Fibroblast of skin of left biceps (primary cell): ENCODE results near the gene NEURL1.
A peak's percentile ranks its signal among the peaks of the same experiment; 100 is the strongest.

Source experiments
- DNase-seq, 2 experiments: peaks; one replicate each; pipeline ENCODE4 v3.0.0-alpha.2; 2013; ENCODE audit warnings: low read depth in 2 of 2

NEURL1 gene

DNA sequence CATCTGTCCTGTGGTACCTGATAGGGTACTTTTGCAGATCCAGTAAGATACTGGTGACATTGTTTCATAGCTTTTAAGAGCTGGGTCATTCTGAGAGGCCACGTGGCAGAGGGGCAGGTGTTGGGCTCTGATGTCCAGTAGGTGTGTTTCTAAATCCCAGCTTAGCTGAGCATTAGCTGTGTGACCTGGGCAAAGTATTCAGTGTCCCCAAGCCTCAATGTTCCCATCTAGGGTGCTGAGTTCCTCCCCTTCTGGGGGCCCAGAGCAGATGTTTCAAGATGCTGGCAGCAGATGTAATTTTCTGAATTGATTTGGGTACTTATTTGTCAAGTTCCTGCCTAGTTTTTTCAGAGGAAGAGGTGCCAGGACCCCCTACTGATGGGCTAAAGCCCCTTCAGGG is 52.9 kb downstream of the NEURL1 start:
- DNase-seq: no peak

DNA sequence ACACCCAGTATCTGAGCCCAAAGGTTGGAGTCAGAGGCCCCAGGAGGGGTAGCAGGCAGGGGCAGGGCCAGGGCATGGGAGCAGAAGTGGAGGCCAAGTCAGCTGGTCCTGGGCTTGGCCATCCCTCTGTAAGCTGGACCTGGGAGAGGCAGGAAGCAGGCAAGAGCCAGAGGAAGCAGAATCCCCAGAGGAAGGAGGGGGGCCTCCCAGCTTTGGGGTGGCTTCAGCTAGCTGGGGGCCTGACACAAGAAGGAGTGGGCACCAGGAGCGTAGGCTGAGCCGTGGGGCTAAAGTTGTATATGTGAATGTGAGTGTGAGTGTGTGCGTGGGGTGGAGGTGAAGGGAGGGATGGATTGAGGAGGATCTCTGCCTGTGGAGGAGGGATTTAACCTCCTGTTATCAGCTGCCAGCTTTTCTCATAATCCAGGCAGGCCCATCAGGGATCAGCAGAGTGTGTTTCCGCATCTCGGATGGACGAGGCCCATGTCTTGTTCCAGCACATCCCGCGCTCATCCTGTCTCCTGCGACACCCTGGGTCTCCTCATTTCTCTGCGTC is 54.0 kb downstream of the NEURL1 start:
- no peak for DNase-seq

DNA sequence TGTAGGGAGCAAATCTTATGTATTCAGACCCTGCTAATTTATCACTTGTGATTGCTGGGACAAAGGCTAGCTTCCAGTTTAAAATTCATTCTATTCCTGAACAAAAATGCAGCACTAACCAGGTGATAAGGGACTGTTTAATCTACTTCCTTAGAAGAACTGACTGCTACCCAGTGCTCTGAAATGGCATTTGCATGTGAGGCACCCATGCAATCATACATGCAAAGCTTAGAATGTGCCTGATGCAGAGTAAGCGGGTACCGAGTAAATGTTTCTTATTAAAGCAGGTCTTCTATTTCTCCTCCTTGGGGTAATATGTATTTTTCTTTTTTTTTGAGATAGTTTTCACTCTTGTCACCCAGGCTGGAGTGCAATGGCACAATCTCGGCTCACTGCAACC is 54.5 kb downstream of the NEURL1 start:
- DNase-seq: no peak

DNA sequence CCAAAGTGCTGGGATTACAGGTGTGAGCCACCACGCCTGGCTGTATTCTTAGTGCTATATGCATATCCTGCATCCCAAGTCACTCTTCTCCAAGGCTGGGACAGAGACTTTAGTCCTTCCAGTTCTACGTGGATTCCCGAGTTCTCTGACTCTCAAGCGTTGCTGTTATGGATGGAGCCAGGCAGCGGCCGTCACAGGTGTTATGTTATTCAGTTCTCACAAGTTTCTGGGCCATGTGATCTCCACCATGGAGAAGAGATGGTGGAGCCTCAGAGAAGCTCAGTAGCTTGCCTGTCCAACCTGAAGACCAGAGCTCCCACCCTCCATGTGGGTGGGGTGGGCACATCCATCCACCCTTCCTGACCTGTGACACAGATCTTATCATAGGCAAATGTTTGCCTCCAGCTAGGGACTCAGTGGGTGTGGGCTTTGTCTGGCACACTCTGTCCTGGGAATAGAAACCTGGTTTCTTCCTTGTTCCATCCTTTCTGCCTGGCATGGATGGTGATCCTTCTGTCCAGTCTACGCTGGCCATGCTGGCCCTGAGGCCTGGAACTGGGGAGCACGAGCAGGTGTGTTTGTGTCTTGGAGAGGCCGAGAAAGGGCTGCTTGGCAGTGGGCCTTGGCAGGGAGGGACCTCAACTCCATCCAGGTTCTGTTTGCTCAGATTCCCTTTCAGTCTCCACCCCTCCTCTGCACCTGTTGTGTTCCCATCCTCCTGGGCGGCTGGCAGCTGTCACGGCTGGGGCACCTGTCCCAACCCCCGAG is 55.3 kb downstream of the NEURL1 start:
- no peak for DNase-seq

DNA sequence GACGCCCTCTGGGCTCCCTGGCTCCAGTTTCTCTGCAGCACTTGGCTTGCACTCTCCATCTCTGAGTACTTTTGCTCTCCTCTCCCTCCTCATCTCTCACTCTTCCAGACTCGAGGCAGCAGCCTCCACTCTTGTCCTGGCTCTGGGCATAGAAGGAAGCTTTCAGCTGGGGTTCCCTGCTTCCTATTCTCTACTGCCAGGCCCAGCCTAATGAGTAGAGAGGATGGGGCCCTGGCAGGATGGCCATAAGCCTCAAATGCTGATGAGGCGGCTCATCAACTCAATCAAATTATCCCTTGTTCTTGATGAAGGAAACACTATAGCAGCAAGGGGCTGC is 55.8 kb downstream of the NEURL1 start:
- DNase-seq: no peak

DNA sequence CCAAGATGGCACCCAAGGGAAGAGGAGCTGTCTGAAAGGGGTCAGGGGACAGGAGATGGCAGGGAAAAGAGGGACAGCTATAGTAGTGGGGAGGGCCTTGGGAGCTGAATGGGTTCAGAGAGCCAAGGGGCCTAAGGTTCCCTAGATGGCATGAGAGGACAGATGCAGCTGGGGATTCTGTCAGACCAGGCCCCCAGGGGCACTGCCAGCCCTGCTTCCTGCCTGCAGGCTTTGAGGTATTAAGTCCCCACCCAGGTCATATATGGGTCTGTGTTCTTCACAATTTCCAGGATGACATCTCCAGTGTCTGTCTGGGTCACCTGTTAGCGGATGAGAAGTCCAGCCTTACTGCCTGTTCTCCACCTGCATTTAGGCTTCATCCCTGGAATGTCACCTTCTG is 56.7 kb downstream of the NEURL1 start:
- DNase-seq: no peak

DNA sequence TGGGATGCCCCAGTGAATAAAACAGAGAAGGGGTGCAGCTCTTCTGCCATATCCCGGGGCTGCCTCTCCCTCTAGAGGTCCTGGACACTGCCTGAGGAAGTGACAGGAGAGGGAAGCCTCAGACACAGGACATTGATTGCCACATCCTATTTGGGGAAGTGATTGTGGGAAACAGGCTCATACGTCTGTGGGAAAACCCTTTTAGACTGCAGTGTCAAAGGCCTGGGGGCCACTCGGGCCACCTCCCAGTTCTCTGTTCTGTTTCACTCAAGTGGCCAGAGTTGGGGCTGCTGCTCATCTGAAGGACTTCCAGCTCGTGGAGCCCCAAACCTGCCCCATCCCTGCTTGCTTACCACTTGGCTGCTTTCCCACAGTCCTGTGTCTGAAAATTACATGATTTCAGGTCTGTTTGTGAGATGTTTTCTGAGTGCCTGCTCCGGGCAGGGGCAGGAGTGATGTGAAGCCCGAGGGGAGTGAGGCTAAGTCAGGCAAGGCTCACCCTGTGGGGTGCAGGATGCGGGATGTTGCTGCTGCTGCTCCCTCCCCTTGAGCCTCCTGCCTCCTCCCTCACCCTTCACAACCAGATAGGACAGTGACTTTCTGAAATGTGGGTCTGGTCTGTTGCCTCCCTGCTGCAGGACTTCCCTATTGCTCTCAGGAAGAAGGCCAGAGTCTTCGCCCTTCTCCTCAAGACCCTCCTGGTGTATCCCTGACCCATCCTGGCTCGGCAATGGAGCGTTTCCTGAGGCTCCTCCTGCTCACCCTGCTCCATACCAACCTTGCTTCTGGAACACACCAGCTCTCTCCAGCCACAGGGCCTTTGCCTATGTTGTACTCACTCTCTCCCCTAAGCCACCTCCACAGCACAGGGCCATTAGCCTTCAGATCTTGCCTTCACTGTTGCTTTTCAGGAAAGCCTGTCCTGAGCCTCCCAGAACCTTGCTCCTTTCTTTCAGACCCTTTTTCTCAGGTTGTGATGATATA is 58.4 kb downstream of the NEURL1 start:
- no peak for DNase-seq

DNA sequence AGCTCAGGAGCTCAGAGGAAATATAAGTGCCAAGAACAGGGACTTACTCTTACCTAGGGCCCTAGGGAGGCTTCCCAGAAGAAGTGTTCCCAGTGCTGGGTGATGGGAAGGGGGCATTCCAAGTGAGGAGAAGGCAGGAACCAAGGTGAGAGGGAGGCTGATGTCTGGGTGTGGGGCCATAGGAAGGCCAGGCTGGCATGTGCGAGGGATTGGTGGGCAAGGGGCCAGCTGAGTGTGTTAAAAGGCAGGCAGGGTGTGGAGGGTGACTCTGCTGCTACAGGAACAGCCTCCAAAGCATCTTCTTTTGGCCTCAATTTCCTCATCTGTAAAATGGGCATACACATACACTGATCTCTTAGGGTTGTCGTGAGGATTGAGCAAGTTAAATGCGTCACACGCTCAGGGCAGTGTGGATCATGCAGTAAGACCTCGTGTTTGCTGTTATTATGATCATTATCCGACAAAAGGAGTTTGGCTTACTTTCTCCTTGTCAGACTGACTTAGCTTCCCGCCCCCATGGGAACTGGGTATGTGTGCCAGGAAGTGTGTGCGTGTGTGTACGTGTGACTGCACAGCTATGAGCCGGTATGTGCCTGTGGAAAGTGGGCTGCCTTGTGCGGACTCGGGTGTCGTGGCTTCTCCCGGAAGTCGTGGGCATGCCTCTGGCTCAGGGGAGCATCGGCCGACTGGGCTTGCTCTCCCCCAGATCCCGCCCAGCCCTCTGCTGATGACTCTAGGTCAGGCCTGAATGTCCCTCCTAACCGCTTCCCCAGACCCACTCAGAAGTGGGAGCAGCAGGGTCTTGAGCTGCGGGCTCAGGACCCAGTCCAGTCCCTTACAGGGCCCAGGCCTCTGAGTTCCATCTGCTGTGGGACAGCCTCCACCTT is 59.6 kb downstream of the NEURL1 start:
- DNase-seq: no peak

DNA sequence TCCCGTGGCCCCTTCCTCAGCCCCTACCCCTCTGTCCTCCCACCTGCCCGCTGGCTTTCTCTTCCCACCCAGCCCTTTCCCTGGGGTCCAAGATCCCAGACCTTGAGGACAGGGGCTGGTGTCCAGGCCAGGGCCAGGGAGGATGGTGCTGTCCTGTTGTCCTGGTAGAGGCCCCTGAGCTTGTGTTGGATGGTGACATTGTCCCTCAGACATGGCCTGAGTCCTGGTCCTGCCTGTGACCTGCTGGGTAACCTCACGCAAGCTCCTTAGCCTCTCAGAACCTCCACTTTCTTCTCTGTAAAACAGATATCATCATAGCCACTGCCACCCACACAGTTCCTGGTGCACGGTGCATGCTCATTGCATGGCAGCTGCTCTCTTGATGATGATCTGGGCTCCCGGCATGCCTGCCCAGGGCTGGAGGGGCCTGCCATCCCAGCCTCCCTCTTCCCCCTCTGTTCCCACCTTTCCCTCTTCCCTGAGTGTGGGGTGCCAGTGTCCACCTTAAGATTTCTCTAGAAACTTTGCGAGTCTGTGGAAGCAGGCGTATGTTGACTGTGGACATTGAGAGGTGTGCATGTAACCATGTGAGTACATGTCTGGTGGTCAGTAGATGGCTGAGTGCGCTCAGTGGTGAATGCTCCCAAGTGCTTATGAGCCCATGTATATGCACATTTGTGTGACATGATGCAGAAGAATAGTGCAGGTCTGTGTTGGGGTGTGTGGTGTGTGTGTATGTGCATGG is 60.4 kb downstream of the NEURL1 start:
- no peak for DNase-seq

DNA sequence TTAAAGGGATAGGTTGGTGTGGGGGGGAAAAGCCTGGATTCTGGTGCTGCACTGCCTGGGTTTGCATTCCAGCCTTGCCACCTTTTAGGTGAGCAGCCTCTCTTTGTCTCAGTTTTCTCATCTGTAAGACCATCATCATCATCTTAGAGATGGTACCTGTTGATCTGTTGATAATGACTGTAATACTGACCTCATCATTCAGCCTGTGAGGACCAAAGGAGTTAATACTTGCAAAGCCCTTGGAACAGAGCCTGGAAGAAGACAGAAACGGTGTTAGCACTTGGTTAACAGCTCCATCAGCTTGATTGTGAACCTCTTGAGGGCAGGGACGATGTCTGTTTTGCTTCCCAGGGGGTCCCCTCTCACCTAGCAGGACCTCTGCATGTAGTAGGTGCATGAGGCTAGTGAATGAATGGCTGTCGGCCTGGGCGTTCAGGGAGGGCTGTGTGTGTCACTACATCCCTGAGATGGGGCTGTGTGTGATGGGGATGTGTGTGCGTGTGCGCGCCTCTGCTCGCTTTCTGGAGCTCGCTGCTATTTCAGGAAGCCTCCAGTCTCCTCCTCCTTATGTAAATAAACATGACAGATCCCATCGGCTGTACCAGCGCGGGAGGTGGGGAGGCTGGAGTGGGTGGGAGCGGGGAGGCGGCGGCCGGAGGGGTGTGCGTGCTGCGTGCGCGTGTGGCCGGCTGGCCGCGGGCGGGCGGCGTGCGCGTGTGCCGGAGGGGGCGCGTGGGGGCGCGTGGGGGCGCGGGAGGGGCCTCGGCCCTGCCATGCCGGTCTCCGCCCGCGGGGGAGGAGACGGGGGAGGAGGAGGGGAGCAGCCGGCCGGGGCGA is 61.2 kb downstream of the NEURL1 start:
- DNase-seq: peak in 1 of 2 experiments; percentile 15

DNA sequence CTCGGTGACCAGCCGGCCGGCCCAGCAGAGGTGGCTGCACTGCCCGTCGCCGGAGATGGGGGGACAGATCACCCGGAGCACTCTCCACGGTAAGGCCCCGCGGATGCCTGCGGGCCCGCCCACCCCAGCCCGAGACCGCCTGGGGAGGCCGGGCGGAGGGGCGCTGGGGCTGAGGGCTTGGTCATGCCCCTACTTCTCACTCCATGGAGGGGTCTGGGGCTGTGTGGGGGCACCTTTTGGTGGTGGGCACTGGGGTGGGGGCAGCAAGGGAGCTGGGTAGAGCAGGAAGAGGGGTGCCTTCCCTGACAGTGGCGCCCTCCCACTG is 61.8 kb downstream of the NEURL1 start:
- no peak for DNase-seq

DNA sequence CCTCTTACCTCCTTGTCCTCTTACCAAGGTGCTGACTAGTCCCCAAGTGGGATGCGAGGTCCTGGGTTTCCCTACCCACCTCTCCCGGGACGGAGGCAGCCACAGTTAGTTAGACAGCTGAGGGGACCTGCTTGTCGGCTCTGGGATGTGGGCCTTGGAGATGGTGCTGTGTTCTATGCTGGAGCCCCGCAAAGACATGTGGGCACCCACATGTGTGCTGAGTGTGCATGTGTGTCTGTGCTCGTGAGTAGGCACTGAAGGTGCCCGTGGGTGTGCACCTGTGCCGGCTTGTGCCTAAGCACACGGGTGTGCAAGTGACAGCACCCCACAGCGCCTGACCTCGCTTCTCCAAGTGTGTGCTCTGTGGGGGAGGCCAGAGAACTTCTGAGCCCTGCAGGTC is 62.2 kb downstream of the NEURL1 start:
- no peak for DNase-seq

DNA sequence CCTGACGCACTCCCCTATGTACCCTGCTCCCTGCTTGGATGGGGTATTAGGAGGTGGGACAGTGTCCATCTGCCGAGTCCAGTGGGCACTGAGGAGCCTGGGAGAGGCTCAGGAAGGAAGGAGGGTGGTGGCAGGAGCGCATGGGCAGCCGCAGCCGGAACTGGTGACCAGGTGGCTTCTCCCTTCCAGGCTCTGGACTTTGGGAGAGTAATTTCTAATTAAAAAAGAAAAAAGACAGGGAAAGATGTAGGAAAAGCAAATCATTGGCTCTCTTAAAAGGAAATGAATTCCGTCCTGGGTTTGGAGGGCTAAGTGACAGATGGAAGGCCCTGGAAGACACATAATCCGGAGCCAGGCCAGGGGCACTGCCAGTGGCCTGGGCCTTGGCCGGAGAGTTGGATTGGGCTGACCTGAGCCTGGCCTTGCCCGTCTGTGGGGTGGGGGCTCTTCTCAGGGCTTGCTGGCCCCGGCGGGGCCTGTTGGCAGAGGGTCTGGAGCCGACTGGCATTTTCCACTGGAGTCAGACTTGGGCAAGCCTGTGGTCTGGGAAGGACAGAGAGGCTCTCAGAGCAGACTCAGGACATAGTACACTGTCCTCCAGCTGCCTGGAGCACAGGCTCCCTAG is 63.0 kb downstream of the NEURL1 start:
- DNase-seq: no peak

DNA sequence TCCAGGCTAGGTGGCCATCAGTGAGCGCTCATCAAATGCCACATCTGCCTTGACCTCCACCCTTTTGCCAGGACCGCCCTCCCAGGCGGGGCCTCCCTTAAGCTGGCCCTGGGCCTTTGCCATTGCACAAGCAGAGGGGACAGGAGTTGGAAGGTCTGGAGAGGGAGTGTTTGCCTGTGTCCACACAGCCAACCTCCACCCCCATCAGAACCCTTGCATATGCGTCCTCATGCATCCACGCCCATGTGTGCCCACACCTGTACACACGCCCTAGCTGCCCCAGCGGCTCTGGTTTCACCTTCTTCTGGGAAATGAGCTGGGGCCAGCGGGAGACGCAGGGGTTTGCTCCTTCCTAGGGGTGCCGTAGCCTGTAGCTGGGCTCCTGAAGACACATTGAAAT is 64.0 kb downstream of the NEURL1 start:
- no peak for DNase-seq

DNA sequence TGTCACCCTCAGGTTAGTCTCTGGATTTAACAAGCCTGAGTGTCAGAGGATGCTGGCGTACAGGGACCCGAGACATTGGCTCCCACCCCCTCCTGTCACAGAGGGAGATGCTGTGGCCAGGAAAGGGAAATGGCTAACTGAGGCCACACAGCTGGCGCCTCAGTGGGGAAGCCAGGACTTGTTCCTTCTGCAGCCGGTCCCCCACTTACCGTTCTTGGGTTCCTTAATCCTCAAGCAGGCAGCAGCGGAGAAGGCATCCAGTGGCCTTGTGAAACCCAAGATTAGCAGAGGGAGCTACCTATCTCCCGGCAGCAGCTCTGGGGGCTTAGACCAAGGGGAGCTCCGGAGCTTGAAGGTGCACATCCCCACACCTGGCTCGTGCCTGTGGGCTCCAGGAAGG is 65.4 kb downstream of the NEURL1 start:
- no peak for DNase-seq

DNA sequence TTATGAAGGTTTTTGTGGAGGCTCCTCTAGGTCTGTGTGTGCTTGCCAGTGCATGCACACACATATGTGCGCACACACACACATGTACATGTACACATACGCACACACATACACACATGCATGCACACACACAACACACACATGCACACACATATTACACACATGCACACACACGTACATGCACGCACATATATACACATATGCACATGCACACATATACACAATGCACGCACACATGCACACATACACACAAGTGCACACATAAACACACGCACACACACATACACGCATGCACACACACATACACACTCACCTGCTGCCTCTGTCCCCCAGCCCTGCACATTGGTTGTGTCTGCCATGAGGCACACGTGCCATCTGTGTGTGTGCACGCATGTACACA is 66.3 kb downstream of the NEURL1 start:
- DNase-seq: no peak

DNA sequence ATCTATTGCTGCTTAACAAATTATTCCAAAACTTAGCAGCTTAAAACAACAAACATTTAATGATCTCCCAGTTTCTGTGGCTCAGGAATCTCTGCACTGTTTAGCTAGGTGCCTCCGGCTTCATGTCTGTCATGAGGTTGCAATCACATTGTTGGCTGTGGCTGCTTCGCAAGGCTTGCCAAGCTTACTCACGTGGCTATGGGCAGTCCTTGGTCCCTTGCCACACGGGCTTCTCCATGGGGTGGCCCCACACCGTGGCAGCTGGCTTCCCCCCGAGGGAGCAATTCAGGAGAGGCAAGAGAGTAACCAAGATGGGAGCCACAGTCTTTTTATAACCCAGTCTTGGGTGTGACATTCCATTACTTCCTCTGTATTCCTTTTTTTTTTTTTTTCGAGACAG is 67.4 kb downstream of the NEURL1 start:
- no peak for DNase-seq

DNA sequence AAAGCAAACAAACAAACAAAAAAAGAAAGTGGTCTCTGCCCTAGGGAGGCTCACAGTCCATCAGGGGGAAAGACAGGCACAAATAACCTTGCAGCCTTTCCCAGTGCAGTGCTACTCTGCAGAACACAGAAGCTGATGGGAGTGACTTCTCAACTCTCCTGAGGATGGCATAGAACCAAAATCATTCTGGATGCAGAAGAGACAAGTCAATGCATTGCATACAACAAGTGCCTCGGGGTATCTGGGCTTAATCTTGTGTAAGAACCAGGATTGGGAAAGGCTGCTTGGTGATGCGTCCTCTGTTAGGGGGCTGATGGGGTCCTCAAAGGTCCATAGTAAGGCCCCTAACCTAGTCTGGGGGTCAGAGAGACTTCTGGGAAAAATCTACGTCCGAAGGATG is 68.9 kb downstream of the NEURL1 start:
- no peak for DNase-seq

DNA sequence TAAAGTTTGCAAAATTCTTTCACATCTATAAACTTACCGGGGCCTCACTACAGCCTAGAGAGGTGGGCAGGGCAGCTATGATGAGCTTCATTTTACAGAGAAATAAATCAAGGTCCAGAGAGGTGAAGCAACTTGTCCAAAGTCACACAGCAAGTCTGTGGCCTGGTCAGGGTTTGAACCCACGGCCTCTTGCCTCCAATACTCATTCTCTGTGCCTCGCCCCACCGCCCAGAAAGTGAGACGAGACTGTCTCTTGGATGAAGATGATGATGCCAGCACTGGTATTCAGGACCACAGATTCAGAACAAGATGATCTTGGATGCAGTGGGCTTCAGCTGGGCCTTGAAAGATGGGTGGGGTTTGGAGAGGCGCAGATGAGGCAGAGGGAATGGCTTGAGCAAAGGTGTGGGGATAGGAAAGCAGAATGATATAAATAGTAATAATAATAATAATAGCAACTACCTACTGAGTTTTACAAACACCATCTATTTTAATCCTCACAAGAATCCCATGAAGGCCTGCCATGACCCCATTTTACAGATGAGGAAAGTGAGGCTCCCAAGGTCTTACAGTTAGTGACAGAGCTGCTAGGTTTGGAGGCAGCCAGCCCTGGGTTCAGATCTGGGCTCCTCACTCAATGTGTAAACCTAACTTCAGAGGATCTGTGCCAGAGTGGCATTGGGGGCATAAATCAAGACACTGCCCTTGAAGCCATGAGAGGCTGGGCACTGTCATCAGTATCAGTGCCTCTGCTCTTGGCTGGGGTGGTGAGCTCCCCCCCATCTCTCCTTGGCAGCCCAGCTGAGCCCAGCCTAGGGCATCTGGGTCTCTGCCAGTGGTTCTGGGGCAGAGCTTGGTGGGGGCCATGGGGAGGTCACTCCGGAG is 70.0 kb downstream of the NEURL1 start:
- DNase-seq: no peak
